ENCODE data around the gene MAN1C1.
A peak's percentile ranks its signal among the peaks of the same experiment; 100 is the strongest.
"Not testable (repeated sequence)": the region's sequence is repeated elsewhere in the genome, so short reads cannot be mapped to it uniquely, and the experiment has no call there.

Gene MAN1C1

GRCh38 chr1:25695771-25696311 lies 79.2 kb downstream of the MAN1C1 start:
- DNase-seq = peak in 31 of 56 donors; percentile 24 to 78 (median 41)

DNA sequence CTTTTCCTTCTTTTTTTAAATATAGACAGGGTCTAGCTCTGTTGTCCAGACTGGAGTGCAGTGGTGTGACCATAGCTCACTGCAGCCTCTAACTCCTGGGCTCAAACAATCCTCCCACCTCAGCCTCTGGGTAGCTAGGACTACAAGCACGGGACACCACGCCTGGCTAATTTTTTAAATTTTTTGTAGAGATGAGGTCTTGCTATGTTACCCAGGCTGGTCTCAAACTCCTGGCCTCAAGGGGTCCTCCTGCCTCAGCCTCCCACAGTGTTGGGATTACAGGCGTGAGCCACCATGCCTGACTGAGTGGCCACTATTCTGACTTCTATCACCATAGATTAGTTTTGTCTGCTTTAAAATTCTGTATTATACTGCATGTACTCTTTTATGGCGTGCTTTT lies 80.1 kb downstream of the MAN1C1 start:
- not testable (repeated sequence) for DNase-seq

- no peak for DNase-seq
These were observed 81.0 kb downstream of the MAN1C1 start for GRCh38 chr1:25697435-25698217.

GRCh38 chr1:25698252-25698651 lies 81.7 kb downstream of the MAN1C1 start:
- no peak for DNase-seq

DNA sequence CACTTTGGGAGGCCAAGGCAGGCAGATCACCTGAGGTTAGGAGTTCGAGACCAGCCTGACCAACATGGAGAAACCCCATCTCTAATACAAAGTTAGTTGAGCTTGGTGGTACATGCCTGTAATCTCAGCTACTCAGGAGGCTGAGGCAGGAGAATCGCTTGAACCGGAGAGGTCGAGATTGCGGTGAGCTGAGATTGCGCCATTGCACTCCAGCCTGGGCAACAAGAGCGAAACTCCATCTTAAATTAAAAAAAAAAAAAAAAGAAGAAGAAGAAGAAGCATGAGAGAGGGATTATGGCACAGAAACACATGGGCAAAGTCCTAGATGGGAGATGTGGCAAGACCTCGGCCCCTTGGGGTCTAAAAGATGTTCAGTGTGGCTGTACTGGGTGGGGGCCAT lies 82.5 kb downstream of the MAN1C1 start:
- not testable (repeated sequence) for DNase-seq

GRCh38 chr1:25699500-25700143 lies 83.0 kb downstream of the MAN1C1 start:
- DNase-seq = no peak

- DNase-seq = peak in 2 of 56 donors; percentile 11 to 27
These were observed 83.5 kb downstream of the MAN1C1 start for GRCh38 chr1:25700144-25700523.

GRCh38 chr1:25700626-25701025 lies 84.0 kb downstream of the MAN1C1 start:
- no peak for DNase-seq

- no peak for DNase-seq
These were observed 84.6 kb downstream of the MAN1C1 start for GRCh38 chr1:25701030-25701785.

DNA sequence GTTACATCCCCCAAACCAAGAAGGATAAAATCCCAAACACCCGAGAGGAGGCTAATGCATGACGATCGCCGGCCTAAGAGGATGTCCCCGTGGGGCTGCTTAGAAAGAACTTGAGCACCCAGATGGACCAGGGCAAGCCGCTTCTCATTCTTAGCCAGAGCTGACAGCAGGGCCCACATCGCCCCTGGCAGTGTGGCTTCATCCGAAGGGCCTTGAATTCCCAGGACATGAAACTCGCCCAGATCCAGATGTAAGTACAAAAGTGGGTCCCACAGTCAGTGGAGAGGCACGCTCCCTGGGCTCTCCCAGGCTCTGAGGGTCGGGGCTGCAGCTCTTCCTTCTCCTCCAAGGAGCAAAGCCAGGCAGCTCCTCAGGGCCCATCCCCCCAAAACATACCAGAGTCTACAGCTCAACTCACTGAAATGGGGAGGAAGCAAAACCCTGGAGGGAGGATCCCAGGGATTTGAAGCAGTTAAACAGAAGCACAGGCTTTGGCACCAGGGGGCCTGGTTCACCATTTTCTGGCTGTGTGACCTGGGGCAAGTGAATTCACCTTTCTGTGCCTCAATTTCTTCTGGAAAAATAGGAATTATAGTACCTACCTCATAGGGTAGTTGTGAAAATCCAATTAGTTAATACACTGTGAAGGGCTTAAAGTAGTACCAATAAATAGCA lies 85.6 kb downstream of the MAN1C1 start:
- no peak for DNase-seq

GRCh38 chr1:25703041-25703440 lies 86.5 kb downstream of the MAN1C1 start:
- no peak for DNase-seq

GRCh38 chr1:25703671-25704266 lies 87.2 kb downstream of the MAN1C1 start:
- no peak for DNase-seq

DNA sequence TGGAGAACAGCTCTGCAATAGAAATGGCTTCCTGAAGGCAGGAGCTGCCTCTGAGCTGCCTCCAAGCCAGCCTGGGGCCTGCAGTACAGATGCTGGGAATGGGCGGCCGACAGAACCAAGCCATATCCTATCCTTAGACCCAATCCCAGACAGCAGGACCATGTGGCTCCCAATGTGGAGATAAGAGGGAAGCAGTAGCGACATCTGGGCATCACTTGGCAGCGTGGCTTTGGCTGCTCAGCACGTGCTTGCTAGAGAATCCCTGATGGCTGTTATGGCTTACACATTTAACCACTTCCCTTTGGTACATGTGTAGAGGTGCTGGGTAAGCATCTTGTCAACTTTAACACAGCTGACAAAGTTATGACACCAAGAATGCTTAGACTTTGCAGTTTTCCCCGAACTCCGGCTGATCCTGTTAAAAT lies 87.7 kb downstream of the MAN1C1 start:
- peak in 8 of 56 donors; percentile 11 to 37 (median 28) for DNase-seq

DNA sequence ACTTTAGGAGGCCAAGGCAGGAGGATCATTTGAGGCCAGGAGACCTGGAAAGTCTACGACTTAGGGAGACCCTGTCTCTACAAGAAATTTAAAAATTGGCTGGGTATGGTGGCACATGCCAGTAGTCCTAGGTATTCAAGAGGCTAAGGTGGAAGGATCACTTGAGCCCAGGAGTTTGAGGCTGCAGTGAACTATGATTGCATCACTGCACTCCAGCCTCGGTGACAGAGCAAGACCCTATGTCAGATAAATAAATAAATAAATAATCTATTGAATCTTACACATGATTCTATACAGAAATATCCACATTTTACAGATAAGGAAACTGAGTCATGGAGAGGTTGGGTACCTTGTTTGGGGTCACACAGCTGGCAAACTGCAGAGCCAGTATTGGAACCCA lies 89.1 kb downstream of the MAN1C1 start:
- DNase-seq = no peak

- no peak for DNase-seq
These were observed 89.8 kb downstream of the MAN1C1 start for GRCh38 chr1:25706146-25707089.

GRCh38 chr1:25707280-25708016 lies 90.9 kb downstream of the MAN1C1 start:
- no peak for DNase-seq

DNA sequence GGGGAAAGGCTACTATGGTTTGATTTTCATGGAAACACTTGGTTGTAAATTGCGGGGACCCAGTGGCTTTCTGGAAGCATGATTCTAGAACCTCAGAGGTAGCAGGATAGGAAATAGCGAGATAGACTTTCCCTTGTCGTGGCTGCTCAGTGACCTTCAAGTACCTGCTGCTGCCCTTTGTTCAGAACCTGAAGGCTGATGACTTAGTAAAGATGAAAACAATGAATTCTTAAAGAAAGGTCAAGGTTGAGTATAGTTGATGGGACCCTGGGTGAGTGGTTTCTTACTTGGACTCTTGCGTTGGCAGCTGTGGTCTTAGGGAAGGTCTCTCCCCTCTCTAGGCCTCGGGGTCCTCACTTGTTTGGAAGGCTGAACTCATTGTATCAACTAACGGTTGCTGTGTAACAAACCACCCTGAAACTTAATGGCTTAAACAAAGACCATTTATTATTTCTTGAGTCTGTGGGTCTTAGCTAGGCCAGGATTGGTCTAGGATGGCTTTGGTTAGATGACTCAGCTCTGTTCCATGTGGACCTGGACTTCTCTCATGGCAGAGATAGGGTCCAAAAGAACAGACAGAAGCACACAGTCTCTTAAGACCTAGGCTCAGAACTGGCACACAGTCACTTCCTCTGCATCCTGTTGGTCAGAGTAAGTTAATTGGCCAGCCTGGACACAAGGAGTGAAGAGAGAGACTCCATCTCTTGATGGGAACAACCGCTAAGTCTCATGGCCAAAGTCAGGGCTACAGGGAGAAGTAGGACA lies 94.2 kb downstream of the MAN1C1 start:
- DNase-seq = no peak
